ENCODE results near the gene SCARB2. TPM values are rescaled to one million over a fixed set of nuclear protein-coding genes. Genes with fewer than 3 reads are reported as not detected.

The SCARB2 gene
- total RNA-seq, 2 donors from 2014 or later, result 156 to 164 TPM

DNA sequence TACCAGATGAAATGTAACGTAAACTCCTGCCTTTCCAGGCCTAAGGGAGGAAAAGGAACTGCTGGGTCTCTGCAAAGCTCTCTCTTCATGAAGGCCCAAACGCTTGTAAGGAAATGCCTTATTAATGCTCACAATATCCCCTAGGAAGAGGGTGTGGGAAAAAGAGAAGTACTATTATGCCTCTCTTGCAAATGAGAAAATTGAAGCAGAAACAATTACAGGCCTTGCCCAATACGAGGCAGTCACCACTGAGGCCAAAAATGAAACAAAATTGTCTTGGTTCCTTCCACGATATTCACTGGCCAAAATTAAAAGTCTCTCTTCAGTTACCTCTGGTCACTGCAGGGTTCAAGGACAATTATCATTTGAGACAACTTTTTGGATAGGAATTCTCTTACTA lies 3.2 kb downstream of the SCARB2 start:
- DNase-seq, result peak; percentile 15
- Histone ChIP-seq H3K4me1 (peaks cover 23% of the 10 kb centered on the region), H3K9ac (ENCODE audit: low read depth in 2 of 2, low read length in 2 of 2) (no peak overlapping the region), H3K27me3 (no peaks in the 10 kb centered on the region), H3K9me3 (no peaks in the 10 kb centered on the region), H3K4me3 (no peak overlapping the region), H3K36me3 (no peaks in the 10 kb centered on the region), H3K27ac (peak overlapping the region; percentile 99)
- intact Hi-C loops (cut with DNase I), result no loop called here
- TF ChIP-seq, protein P1, sequence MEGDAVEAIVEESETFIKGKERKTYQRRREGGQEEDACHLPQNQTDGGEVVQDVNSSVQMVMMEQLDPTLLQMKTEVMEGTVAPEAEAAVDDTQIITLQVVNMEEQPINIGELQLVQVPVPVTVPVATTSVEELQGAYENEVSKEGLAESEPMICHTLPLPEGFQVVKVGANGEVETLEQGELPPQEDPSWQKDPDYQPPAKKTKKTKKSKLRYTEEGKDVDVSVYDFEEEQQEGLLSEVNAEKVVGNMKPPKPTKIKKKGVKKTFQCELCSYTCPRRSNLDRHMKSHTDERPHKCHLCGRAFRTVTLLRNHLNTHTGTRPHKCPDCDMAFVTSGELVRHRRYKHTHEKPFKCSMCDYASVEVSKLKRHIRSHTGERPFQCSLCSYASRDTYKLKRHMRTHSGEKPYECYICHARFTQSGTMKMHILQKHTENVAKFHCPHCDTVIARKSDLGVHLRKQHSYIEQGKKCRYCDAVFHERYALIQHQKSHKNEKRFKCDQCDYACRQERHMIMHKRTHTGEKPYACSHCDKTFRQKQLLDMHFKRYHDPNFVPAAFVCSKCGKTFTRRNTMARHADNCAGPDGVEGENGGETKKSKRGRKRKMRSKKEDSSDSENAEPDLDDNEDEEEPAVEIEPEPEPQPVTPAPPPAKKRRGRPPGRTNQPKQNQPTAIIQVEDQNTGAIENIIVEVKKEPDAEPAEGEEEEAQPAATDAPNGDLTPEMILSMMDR (IDR thresholded peaks at IDR 0.05), result no peak

DNA sequence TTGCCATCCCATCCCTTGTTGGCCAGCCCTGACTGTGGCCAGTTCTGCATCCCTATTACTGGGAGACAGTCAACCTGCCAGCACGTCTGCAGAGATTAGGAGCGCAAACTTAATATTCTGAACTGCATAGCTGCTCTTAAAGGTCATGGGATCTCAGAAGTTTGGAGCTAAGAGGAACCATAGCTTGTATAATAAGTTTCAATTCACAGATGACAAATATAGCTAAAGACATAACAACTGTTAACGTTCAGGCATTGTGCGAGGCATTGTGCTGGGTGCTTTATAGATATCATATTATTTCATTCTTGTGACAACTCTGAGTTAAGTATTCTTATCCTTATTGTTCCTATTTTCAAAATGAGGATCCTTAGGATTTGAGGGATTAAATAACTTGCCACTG lies 3.7 kb downstream of the SCARB2 start:
- Histone ChIP-seq H3K9ac (ENCODE audit: low read depth in 2 of 2, low read length in 2 of 2) (no peak overlapping the region), H3K27me3 (no peaks in the 10 kb centered on the region), H3K36me3 (no peaks in the 10 kb centered on the region), H3K27ac (peak overlapping the region; percentile 99), H3K9me3 (no peaks in the 10 kb centered on the region), H3K4me3 (no peak overlapping the region), H3K4me1 (peaks cover 19% of the 10 kb centered on the region)
- DNase-seq, result no peak
- intact Hi-C loops (cut with DNase I), result no loop called here
- TF ChIP-seq, protein P1 (IDR thresholded peaks at IDR 0.05), result no peak

DNA sequence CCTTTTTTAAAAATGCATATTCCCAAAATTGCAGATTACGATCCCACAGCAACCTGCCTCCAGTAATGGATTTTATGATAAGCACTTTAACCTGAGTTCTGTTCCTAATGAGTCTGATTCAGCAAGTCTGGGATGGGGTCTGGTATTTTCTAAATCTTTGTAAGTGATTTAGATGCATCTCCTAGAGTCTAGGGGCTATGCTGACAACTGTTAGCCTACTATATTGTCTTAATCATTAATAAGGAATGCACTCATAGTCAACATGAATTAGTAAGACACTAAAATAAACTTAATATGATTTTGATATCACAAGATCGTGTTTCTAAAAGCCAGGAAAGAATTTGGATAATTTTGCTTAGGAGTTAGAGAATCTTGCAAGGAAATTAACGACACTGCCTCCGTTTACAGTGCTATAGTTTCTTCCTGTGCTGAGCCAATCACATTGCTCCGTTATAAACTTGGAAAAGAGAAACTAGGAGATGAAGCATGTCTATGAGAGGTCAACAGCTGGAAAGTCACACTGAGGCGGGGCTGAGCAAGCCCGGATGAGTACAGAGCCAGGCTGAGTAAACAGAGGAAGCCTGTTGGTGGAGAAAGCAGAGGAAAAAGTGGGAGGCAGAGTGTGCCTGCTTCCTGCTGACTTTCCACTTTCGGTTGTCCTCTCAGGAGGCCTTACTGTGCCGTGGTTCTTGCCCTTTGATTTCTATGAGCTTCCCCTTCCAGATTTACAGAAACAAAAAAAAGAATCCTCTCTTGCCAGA lies 5.4 kb downstream of the SCARB2 start:
- Histone ChIP-seq H3K36me3 (no peaks in the 10 kb centered on the region), H3K4me1 (peaks cover 24% of the 10 kb centered on the region), H3K9ac (ENCODE audit: low read depth in 2 of 2, low read length in 2 of 2) (peak overlapping the region; percentile 51 to 52), H3K27me3 (no peaks in the 10 kb centered on the region), H3K27ac (peak overlapping the region; percentile 99), H3K9me3 (no peaks in the 10 kb centered on the region), H3K4me3 (no peak overlapping the region)
- intact Hi-C loops (cut with DNase I), result no loop called here
- DNase-seq, result peak; percentile 84
- TF ChIP-seq, protein P1 (IDR thresholded peaks at IDR 0.05), result no peak

DNA sequence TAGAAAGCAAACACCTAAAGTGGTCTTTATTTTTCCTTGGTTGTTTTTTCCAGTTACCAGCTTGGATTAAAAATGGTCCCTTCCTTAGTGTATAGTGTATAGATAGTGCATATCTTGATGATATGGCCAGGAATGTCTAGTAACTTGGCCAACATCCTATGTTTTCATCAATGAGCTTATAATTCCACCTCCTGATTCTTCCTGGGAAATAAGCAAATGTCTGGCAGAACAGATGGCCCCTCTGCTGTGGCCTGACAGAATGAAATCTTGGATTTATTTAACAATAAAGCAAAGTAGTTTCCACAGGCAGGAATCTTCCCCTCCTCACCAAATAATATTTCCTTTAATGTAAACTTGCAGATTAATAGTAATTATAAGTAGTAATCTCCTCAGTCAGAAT lies 6.1 kb downstream of the SCARB2 start:
- DNase-seq, result peak; percentile 10
- no peak overlapping the region for H3K4me3 ChIP-seq
- intact Hi-C loops (cut with DNase I), result no loop called here
- TF ChIP-seq, protein P1 (IDR thresholded peaks at IDR 0.05), result no peak
- H3K9ac ChIP-seq (ENCODE audit: low read depth in 2 of 2, low read length in 2 of 2), result no peak overlapping the region
- no peaks in the 10 kb centered on the region for H3K9me3 ChIP-seq
- H3K27ac ChIP-seq, result peak overlapping the region; percentile 99
- H3K27me3 ChIP-seq, result no peaks in the 10 kb centered on the region
- H3K4me1 ChIP-seq, result peaks cover 24% of the 10 kb centered on the region
- H3K36me3 ChIP-seq, result no peaks in the 10 kb centered on the region

DNA sequence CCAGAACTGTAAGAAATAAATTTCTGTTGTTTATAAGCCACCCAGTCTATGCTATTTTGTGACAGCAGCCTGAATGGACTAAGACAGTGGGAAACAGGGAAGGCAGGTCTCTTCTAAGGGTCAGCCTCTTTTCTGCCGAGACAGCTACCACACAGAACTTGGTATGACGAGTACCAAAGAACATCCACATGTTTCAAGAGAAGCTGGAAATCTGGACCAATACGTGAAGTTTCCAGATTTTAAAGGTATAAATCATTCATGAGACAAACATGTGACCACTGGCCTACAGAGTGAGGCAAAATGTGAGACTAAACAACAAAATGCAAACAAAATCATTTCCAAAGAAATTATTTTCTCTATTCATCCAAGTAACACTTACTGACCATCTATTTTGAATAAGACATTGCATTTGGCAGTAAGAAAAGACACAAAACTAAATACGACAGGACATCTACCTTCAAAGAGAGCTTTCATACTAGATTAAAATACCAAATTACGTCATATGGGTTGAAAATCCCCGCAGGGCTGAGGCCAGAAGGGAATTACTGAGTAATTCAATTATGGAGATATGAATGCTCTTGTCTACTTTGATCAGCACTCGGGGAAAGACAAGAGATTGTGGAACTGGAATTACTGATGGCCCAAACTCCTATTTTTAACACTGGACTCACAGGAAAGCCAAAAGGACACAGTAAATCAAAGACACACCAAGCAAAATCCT lies 7.2 kb downstream of the SCARB2 start:
- Histone ChIP-seq H3K27me3 (no peaks in the 10 kb centered on the region), H3K4me3 (no peak overlapping the region), H3K9me3 (no peaks in the 10 kb centered on the region), H3K27ac (peak overlapping the region; percentile 39), H3K36me3 (no peaks in the 10 kb centered on the region), H3K4me1 (peaks cover 29% of the 10 kb centered on the region), H3K9ac (ENCODE audit: low read depth in 2 of 2, low read length in 2 of 2) (no peak overlapping the region)
- DNase-seq, result peak; percentile 16
- intact Hi-C loops (cut with DNase I), result no loop called here
- TF ChIP-seq, protein P1 (IDR thresholded peaks at IDR 0.05), result no peak
